ENCODE data around the gene SIGLEC8.

DNA sequence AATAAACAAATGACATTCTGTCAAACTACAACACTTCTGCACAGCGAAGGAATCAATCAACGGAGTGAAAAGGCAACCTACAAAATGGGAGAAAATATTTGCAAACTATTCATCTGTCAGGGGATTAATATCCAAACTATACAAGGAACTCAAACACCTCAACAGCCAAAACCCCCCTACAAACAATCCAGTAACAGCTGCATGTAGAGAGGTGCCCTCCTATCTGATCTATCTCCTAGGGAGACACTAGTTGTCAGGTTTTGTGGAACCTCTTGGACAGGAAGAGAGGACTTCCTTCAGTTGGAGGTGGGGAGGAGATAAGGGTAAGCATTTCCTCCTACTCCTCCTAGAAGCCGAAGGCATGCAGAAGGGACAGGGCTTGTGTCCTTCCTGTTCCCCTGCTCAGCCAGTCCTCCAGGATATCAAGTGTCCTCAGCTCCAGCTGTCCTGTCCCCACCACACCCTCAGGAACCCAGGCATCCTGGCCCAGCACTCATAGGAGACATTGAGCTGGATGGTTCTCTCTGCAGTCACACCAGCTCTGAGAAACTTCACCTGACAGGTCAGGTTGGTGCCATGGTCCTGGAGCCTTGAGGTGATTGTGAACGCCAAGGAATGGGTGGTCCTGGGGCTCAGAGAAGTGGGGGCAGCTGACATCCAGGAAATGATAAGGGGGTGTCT is 9.8 kb upstream of the SIGLEC8 start:
- TF ChIP-seq POLR2A (IDR thresholded peaks at IDR 0.05; ENCODE audit: low read depth, low read length): no peak
- TF ChIP-seq CHD1 (IDR thresholded peaks at IDR 0.05; ENCODE audit: low read depth, low read length): no peak
- TF ChIP-seq USF2 (IDR thresholded peaks at IDR 0.05; ENCODE audit: low read depth, low read length): no peak
- TF ChIP-seq, protein P1, sequence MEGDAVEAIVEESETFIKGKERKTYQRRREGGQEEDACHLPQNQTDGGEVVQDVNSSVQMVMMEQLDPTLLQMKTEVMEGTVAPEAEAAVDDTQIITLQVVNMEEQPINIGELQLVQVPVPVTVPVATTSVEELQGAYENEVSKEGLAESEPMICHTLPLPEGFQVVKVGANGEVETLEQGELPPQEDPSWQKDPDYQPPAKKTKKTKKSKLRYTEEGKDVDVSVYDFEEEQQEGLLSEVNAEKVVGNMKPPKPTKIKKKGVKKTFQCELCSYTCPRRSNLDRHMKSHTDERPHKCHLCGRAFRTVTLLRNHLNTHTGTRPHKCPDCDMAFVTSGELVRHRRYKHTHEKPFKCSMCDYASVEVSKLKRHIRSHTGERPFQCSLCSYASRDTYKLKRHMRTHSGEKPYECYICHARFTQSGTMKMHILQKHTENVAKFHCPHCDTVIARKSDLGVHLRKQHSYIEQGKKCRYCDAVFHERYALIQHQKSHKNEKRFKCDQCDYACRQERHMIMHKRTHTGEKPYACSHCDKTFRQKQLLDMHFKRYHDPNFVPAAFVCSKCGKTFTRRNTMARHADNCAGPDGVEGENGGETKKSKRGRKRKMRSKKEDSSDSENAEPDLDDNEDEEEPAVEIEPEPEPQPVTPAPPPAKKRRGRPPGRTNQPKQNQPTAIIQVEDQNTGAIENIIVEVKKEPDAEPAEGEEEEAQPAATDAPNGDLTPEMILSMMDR (conservative IDR thresholded peaks at IDR 0.05; ENCODE audit: low read depth, low read length): no peak
- no peak for TF ChIP-seq MXI1 (IDR thresholded peaks at IDR 0.05; ENCODE audit: borderline replicate concordance, low read depth, low read length)
- no peak for TF ChIP-seq CEBPB (IDR thresholded peaks at IDR 0.05; ENCODE audit: low read depth, low read length)
- TF ChIP-seq BHLHE40 (IDR thresholded peaks at IDR 0.05; ENCODE audit: low read depth, low read length): no peak
- TF ChIP-seq RAD21 (IDR thresholded peaks at IDR 0.05; ENCODE audit: low read length): no peak

Data from IMR-90 (cell line).